CD4-positive, CD25-positive, alpha-beta regulatory T cell (primary cell): ENCODE measurements around the gene AUTS2. TPM values are rescaled to one million over a fixed set of nuclear protein-coding genes. Genes with fewer than 3 reads are reported as not detected.
A peak's percentile ranks its signal among the peaks of the same experiment; 100 is the strongest.

ENCODE experiments used
- ATAC-seq, 2 donors: fragments of 150-1000 bp; cut with Tn5 transposase; one replicate each; pipeline ENCODE4 v1.10.0; 2021; ENCODE audit warnings: low read depth in 2 of 2, moderate number of reproducible peaks in 2 of 2, moderate library complexity in 1 of 2
- DNase-seq, 3 donors: peaks; one replicate each; pipeline versions ENCODE4 v3.0.0 to v3.0.0-alpha.2; 2012 to 2022; ENCODE audit warnings: mixed read lengths in 1 of 3
- H3K27ac ChIP-seq: one replicate; pipeline ENCODE4 v1.7.0; 2013; ENCODE audit warnings: mild to moderate bottlenecking, low read length; ENCODE audit not compliant: insufficient read depth, poor library complexity, severe bottlenecking
- H3K27me3 ChIP-seq: one replicate; pipeline ENCODE4 v1.7.0; 2013; ENCODE audit warnings: low read length; ENCODE audit not compliant: control insufficient read depth, insufficient read depth
- H3K36me3 ChIP-seq: one replicate; pipeline ENCODE4 v1.7.0; 2013; ENCODE audit warnings: mild to moderate bottlenecking, low read length, moderate library complexity; ENCODE audit not compliant: control insufficient read depth, insufficient read depth
- H3K4me1 ChIP-seq: 2 replicates; pipeline ENCODE4 v1.7.0; 2013; ENCODE audit warnings: mild to moderate bottlenecking, low read length; ENCODE audit not compliant: insufficient read depth, control insufficient read depth, poor library complexity, severe bottlenecking
- H3K4me3 ChIP-seq: one replicate; pipeline ENCODE4 v1.7.0; 2013; ENCODE audit warnings: low read depth, mild to moderate bottlenecking, low read length, moderate library complexity
- H3K9me3 ChIP-seq, 2 experiments: 1 replicate in 1 of 2; 2 replicates in 1 of 2; pipeline ENCODE4 v1.7.0; 2013; ENCODE audit warnings: low read length in 2 of 2, mild to moderate bottlenecking in 1 of 2, moderate library complexity in 1 of 2; ENCODE audit not compliant: control insufficient read depth in 2 of 2
- H3K27ac Mint-ChIP-seq, 3 donors: one replicate each; pipeline ENCODE4 v1.8.0; 2020 to 2022; ENCODE audit warnings: mild to moderate bottlenecking in 3 of 3, mixed read lengths in 3 of 3, moderate library complexity in 2 of 3
- H3K27me3 Mint-ChIP-seq: one replicate; pipeline ENCODE4 v1.8.0; 2022; ENCODE audit warnings: mild to moderate bottlenecking, mixed read lengths
- H3K36me3 Mint-ChIP-seq: one replicate; pipeline ENCODE4 v1.8.0; 2020; ENCODE audit warnings: mixed read lengths
- H3K4me1 Mint-ChIP-seq, 4 donors: one replicate each; pipeline ENCODE4 v1.8.0; 2020 to 2022; ENCODE audit warnings: mixed read lengths in 4 of 4, mild to moderate bottlenecking in 1 of 4
- H3K4me3 Mint-ChIP-seq, 4 donors: one replicate each; pipeline ENCODE4 v1.8.0; 2020 to 2022; ENCODE audit warnings: mild to moderate bottlenecking in 4 of 4, mixed read lengths in 4 of 4, moderate library complexity in 3 of 4
- H3K9me3 Mint-ChIP-seq, 7 donors: one replicate each; pipeline ENCODE4 v1.8.0; 2020 to 2022; ENCODE audit warnings: mixed read lengths in 7 of 7, mild to moderate bottlenecking in 3 of 7, moderate library complexity in 2 of 7
- polyA plus RNA-seq, 4 donors: library from polyadenylated mRNA; unstranded; fragments of 300-500 nt; fragmentation: Illumina TruSeq; gene quantifications; one replicate each; pipeline ENCODE4 v1.2.3, GENCODE V29; 2021
- total RNA-seq: library from RNA; stranded (reverse); gene quantifications from one replicate; pipeline ENCODE4 v1.2.3, GENCODE V29; 2022

Gene AUTS2
- total and polyA plus RNA-seq, 5 donors from 2014 or later: 0.47 to 32.4 (median 0.74) TPM

- no peak for DNase-seq
- H3K27ac Mint-ChIP-seq: no peak overlapping the region
Measured at GRCh38 chr7:70347463-70348254, 749.4 kb downstream of the AUTS2 start.

GRCh38 chr7:70349031-70349430 is 750.8 kb downstream of the AUTS2 start:
- H3K36me3 ChIP-seq: no peaks in the 10 kb centered on the region
- no peaks in the 10 kb centered on the region for H3K27me3 ChIP-seq
- no peak overlapping the region for H3K4me3 ChIP-seq
- Mint-ChIP-seq H3K9me3 (peaks cover 0 to 12% (median 4%) of the 10 kb centered on the region in 7 donors), H3K36me3 (no peaks in the 10 kb centered on the region), H3K27ac (no peak overlapping the region), H3K4me1 (peaks cover 1 to 9% (median 3%) of the 10 kb centered on the region in 4 donors), H3K4me3 (no peak overlapping the region), H3K27me3 (no peaks in the 10 kb centered on the region)
- H3K27ac ChIP-seq: no peak overlapping the region
- ATAC-seq: no peak
- DNase-seq: no peak
- H3K4me1 ChIP-seq: no peaks in the 10 kb centered on the region
- no peaks in the 10 kb centered on the region for H3K9me3 ChIP-seq

More at GRCh38 chr7:70347463-70348254, 749.4 kb downstream of the AUTS2 start:
- no peaks in the 10 kb centered on the region for H3K36me3 Mint-ChIP-seq
- H3K27me3 ChIP-seq: no peaks in the 10 kb centered on the region
- H3K36me3 ChIP-seq: no peaks in the 10 kb centered on the region
- H3K4me3 ChIP-seq: no peak overlapping the region
- ATAC-seq: no peak
- no peak overlapping the region for H3K4me3 Mint-ChIP-seq
- no peaks in the 10 kb centered on the region for H3K4me1 ChIP-seq
- H3K9me3 Mint-ChIP-seq: peaks cover 0 to 12% (median 5%) of the 10 kb centered on the region in 7 donors
- no peak overlapping the region for H3K27ac ChIP-seq
- peaks cover 0 to 6% (median 0%) of the 10 kb centered on the region in 4 donors for H3K4me1 Mint-ChIP-seq
- no peaks in the 10 kb centered on the region for H3K27me3 Mint-ChIP-seq
- H3K9me3 ChIP-seq: no peaks in the 10 kb centered on the region

DNA sequence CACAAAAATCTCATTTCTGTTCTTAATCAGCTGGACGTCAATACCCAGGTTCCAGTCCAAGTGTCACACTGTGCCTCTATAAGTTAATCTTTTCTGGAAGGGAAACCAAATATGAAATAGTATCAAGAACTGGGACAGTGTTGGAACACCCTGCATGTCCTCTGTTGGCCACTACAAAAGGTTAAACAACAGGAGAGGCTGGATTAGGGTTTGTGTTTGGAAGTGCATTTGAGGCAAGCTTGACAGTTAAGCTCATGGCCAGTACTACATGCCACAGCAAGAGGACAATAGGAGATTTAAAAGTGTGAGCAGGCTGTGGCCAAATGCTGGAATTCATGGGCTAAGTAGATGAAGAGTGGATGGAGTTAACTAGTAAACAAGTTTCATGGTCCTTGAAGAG is 751.5 kb downstream of the AUTS2 start:
- no peaks in the 10 kb centered on the region for H3K27me3 Mint-ChIP-seq
- no peaks in the 10 kb centered on the region for H3K36me3 Mint-ChIP-seq
- H3K27me3 ChIP-seq: no peaks in the 10 kb centered on the region
- no peak overlapping the region for H3K4me3 ChIP-seq
- no peak overlapping the region for H3K4me3 Mint-ChIP-seq
- peaks cover 0 to 12% (median 2%) of the 10 kb centered on the region in 7 donors for H3K9me3 Mint-ChIP-seq
- H3K9me3 ChIP-seq: no peaks in the 10 kb centered on the region
- DNase-seq (no peak), ATAC-seq (no peak)
- no peaks in the 10 kb centered on the region for H3K4me1 ChIP-seq
- peaks cover 3 to 17% (median 10%) of the 10 kb centered on the region in 4 donors for H3K4me1 Mint-ChIP-seq
- H3K27ac ChIP-seq: no peak overlapping the region
- H3K36me3 ChIP-seq: no peaks in the 10 kb centered on the region
- no peak overlapping the region for H3K27ac Mint-ChIP-seq

- Mint-ChIP-seq H3K27me3 (no peaks in the 10 kb centered on the region), H3K9me3 (peaks cover 0 to 8% (median 2%) of the 10 kb centered on the region in 7 donors), H3K27ac (no peak overlapping the region), H3K36me3 (no peaks in the 10 kb centered on the region), H3K4me3 (no peak overlapping the region), H3K4me1 (peaks cover 6 to 26% (median 12%) of the 10 kb centered on the region in 4 donors)
- no peak overlapping the region for H3K27ac ChIP-seq
- ATAC-seq: no peak
- H3K36me3 ChIP-seq: no peaks in the 10 kb centered on the region
- H3K9me3 ChIP-seq: no peaks in the 10 kb centered on the region
- H3K4me3 ChIP-seq: no peak overlapping the region
- no peaks in the 10 kb centered on the region for H3K4me1 ChIP-seq
- no peaks in the 10 kb centered on the region for H3K27me3 ChIP-seq
- DNase-seq: no peak
Measured at GRCh38 chr7:70352088-70352487, 753.8 kb downstream of the AUTS2 start.

DNA sequence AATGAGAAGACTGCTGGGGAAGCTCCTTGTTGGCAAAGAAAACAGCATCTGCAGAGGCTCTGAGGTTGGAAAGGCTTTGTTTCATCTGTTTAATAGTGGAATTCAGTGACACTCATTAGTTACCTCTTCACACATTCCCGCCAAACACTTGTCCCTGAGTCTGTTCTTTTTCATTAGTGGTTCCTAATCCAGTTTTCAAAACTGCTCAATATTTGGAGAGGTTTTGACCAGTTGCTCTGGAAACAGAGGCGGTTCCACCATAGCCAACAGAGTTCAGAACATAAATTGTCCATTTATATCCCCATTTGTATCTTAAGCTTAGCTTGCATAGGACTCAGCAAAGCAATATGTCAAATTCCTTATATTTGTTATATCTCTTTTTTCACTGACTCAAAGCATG is 754.6 kb downstream of the AUTS2 start:
- Mint-ChIP-seq H3K4me1 (peaks cover 6 to 26% (median 10%) of the 10 kb centered on the region in 4 donors), H3K4me3 (no peak overlapping the region), H3K9me3 (peaks cover 0 to 8% (median 2%) of the 10 kb centered on the region in 7 donors), H3K27me3 (no peaks in the 10 kb centered on the region), H3K27ac (no peak overlapping the region), H3K36me3 (no peaks in the 10 kb centered on the region)
- no peak for ATAC-seq
- no peaks in the 10 kb centered on the region for H3K4me1 ChIP-seq
- no peak overlapping the region for H3K27ac ChIP-seq
- H3K9me3 ChIP-seq: no peaks in the 10 kb centered on the region
- H3K27me3 ChIP-seq: no peaks in the 10 kb centered on the region
- H3K4me3 ChIP-seq: no peak overlapping the region
- no peaks in the 10 kb centered on the region for H3K36me3 ChIP-seq
- no peak for DNase-seq

DNA sequence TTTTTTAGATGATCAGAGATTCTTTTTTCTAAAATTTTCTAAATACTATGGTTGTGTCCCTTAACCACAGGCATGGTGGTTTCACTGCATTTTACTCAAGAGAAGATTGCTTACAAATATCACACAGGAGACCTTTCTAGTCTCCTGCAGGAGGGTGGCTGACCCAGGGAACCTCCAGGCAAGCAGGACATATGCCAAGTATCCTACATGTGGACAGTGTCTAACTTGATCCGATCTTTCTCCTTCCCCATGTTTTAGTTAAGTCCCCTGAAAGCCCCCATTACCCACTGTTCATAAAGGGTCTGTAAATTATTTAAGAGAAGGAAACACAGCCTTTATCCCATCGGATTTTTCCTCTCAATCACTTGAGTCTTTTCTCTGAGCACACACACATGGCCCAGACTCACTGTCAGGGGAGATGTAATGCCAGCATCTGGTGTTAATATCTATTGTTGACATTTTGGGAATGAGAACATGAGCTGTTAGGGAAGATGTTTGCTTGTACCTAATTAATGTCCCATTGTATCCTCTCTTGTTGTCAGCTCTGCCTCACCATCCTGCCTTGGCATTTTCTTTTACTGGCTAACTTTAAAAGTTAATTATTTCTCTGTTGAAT is 755.2 kb downstream of the AUTS2 start:
- no peaks in the 10 kb centered on the region for H3K4me1 ChIP-seq
- H3K27me3 ChIP-seq: no peaks in the 10 kb centered on the region
- no peak overlapping the region for H3K27ac ChIP-seq
- peaks cover 0 to 10% (median 2%) of the 10 kb centered on the region in 7 donors for H3K9me3 Mint-ChIP-seq
- H3K9me3 ChIP-seq: no peaks in the 10 kb centered on the region
- H3K4me3 Mint-ChIP-seq: no peak overlapping the region
- H3K27ac Mint-ChIP-seq: no peak overlapping the region
- ATAC-seq: no peak
- H3K36me3 ChIP-seq: no peaks in the 10 kb centered on the region
- H3K4me3 ChIP-seq: no peak overlapping the region
- peaks cover 6 to 26% (median 10%) of the 10 kb centered on the region in 4 donors for H3K4me1 Mint-ChIP-seq
- no peaks in the 10 kb centered on the region for H3K36me3 Mint-ChIP-seq
- no peaks in the 10 kb centered on the region for H3K27me3 Mint-ChIP-seq
- no peak for DNase-seq

DNA sequence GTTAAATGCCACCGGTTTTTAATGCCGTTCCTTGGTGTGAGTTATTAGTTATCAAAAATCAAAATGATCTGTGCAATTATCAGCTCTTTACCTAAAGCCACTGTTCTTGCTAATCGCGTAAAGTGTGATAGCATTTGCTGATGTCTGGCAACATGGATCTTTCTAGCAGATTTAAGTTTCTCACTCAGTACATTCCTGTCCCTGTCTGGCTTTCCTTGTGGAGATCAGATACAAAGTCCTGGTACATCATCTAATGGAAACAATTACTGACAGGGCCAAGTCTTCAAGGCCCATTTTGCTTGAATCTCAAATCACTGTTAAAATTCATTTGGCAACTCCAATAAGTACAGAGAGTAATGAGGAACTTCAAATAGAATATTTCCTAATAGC is 755.7 kb downstream of the AUTS2 start:
- Mint-ChIP-seq H3K4me1 (peaks cover 6 to 26% (median 10%) of the 10 kb centered on the region in 4 donors), H3K36me3 (no peaks in the 10 kb centered on the region), H3K4me3 (no peak overlapping the region), H3K27ac (peak overlapping the region in 1 of 3 donors; percentile 0), H3K9me3 (peaks cover 0 to 10% (median 2%) of the 10 kb centered on the region in 7 donors), H3K27me3 (no peaks in the 10 kb centered on the region)
- H3K27ac ChIP-seq: no peak overlapping the region
- no peaks in the 10 kb centered on the region for H3K36me3 ChIP-seq
- no peaks in the 10 kb centered on the region for H3K9me3 ChIP-seq
- no peak for ATAC-seq
- H3K4me1 ChIP-seq: no peaks in the 10 kb centered on the region
- no peaks in the 10 kb centered on the region for H3K27me3 ChIP-seq
- H3K4me3 ChIP-seq: no peak overlapping the region
- no peak for DNase-seq
